Endometrial microvascular endothelial cells (primary cell): Measurements from ENCODE around the gene ACKR2. TPM values are rescaled to one million over a fixed set of nuclear protein-coding genes. Genes with fewer than 3 reads are reported as not detected.

Experiments
- in situ Hi-C: cut with HindIII; loops from 2 replicates; pipeline ENCODE4 v1.10.0; 2017; ENCODE audit warnings: low sequenced_read_pairs, low pct_unique_long_range_greater_than_20kb; ENCODE audit errors: inconsistent ontology term
- total RNA-seq: library from RNA; depleted of rRNA; stranded (reverse); fragments of >200 nt; gene quantifications from one replicate; pipeline ENCODE4 v1.2.3, GENCODE V29; 2015; ENCODE audit errors: inconsistent ontology term

The ACKR2 gene
- total RNA-seq, 1 donor from 2014 or later, result not detected

GRCh38 chr3:42904076-42904475, 94.8 kb downstream of the ACKR2 start:
- in situ Hi-C loops, result no loop called here

GRCh38 chr3:42905740-42906069, 96.5 kb downstream of the ACKR2 start:
- in situ Hi-C loops, result no loop called here

DNA sequence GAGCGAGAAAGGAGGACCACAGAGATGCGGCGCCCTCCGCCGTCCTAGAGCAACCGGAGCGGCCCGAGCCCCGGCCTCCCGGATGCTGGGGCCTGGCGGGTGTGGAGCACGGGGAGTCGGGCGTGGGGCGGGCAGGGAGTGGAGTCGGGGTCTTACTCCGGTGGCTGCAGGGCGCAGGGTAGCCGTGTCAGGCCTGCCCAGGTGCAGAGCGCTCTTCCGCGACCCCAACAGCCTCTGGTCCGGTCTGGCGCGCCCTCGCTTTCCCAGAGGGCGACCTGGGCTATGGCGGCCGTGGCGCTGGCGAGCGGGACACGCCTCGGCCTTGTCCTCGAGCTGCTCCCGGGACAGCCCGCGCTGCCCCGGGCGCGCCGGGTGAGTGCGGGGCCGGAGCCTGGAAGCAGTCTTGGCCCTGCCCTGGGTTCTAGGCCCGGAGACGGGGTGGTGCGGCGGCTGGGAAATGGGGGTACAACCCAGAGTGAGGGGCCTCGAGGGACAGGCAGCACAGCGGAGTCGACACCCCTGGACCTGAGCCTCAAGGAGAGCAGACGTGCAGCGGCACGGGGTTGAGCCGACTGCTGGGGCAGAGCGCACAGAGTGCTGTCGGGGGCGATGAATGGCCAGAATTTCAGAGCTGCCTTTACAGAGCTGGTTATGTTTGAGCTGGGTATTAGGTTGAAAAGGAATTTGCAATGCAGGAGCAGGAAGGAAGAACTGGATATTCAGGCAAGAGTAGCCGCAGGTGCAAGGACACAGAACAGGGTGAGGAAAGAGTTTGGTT, 97.0 kb downstream of the ACKR2 start, which contains the start of gene ZNF662:
ZNF662 (plus strand) TSS at position 73 of the 778 bp plus-strand sequence. CDS start 1,973 bp downstream, outside the sequence.
- in situ Hi-C loops, result no loop called here

- in situ Hi-C loops, result no loop called here
These were observed 97.6 kb downstream of the ACKR2 start for GRCh38 chr3:42906848-42907183.

DNA sequence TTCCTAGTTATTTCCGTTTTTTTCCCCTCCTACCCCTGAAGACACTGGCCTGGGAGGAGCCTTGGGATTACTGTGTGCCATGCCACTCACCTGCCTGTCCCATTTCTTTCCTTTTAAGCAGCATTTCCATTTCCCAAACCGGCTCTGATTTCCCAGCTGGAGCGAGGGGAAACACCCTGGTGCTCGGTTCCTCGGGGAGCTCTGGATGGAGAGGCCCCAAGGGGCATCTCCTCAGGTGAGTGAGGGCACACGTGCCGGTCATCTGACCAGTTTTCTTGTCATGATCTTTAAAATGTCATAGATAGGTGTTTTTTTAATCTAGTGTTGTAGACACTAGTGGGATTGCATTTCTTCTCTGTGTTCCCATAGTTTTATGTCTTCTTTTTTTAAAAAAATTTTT, 99.4 kb downstream of the ACKR2 start:
- in situ Hi-C loops, result no loop called here

GRCh38 chr3:42911551-42911950, 102.3 kb downstream of the ACKR2 start:
- in situ Hi-C loops, result no loop called here

DNA sequence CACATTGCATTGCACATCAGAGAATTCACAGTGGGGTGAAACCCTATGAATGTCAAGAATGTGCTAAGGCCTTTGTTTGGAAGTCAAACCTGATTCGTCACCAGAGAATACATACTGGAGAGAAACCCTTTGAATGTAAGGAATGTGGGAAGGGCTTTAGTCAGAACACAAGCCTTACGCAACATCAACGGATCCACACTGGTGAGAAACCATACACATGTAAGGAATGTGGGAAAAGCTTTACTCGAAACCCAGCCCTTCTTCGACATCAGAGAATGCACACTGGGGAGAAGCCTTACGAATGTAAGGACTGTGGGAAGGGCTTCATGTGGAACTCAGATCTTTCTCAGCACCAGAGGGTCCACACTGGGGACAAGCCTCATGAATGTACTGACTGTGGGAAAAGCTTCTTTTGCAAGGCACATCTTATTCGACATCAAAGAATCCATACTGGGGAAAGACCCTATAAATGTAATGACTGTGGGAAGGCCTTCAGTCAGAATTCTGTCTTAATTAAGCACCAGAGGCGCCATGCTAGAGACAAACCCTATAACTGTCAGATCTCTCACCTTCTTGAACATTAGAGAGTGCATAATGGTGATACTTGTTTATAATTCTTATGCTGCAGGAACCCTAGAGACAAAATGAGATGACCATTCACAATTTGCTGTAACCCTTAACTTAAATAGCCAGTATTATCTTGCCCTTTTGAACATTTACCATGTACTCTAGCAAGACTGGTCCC, 105.7 kb downstream of the ACKR2 start:
- in situ Hi-C loops, result no loop called here

Other genes starting within 250 kb of the ACKR2 start
- gene SEC22C, start 227.5 kb upstream of the ACKR2 start, total RNA-seq, result 123 TPM
- gene SS18L2, start 218.6 kb upstream of the ACKR2 start, total RNA-seq, result 24.6 TPM
- 29.2 TPM for gene NKTR, start 208.8 kb upstream of the ACKR2 start, total RNA-seq
- gene ZBTB47, start 155.7 kb upstream of the ACKR2 start, total RNA-seq, result 10.9 TPM
- gene KLHL40, start 123.9 kb upstream of the ACKR2 start, total RNA-seq, result not detected
- not detected for gene HHATL, start 106.6 kb upstream of the ACKR2 start, total RNA-seq
- not detected for gene CCDC13, start 36.2 kb upstream of the ACKR2 start, total RNA-seq
- gene HIGD1A, start 5.0 kb upstream of the ACKR2 start, total RNA-seq, result 205 TPM
- not detected for gene CYP8B1, start 66.4 kb downstream of the ACKR2 start, total RNA-seq
- gene ZNF662, start 96.7 kb downstream of the ACKR2 start, total RNA-seq, result 0.37 TPM
- not detected for gene GASK1A, start 169.9 kb downstream of the ACKR2 start, total RNA-seq